ENCODE data around the gene CDC5L.

The CDC5L gene

DNA sequence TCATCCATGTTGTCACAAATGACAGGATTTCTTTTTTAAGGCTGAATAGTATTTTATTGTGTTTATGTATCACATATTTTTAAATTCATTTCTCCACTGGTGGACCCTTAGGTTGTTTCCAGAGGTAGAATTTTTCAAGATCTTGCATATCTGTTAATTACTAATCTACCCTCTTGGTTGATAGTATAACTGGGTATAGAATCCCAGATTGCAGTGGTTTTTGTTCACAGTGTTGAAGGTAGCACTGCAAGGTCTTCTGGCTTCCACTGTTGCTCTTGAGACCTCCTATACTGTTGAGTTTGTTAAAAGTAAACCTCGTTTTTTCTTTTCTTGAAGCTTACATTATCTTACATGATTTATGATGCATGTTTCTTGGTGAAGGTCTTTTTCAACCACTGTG, 22.9 kb downstream of the CDC5L start:
- FAIRE-seq (no peak), DNase-seq (ENCODE audit: insufficient read length, low spot score) (no peak)

DNA sequence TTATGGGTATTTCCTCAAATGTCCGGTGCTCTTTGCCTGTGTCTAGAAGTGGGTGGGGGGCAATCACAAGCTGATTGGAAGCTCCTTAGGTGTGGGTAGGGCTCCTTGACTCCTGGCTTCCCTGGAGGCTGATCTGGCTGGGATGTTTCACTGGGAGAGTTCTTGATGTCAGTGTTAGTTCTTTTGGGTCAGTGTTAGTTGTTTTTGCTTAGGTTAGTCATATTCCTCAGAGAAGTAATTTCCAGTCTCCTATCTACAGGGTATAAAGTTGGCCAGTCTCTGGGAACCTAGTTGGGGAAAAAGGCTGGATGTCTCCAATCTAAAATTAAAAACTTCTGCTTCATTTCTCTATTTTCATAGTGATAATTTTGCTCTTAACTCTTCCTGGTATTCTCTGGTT, 23.6 kb downstream of the CDC5L start:
- no peak for FAIRE-seq
- no peak for DNase-seq (ENCODE audit: insufficient read length, low spot score)

DNA sequence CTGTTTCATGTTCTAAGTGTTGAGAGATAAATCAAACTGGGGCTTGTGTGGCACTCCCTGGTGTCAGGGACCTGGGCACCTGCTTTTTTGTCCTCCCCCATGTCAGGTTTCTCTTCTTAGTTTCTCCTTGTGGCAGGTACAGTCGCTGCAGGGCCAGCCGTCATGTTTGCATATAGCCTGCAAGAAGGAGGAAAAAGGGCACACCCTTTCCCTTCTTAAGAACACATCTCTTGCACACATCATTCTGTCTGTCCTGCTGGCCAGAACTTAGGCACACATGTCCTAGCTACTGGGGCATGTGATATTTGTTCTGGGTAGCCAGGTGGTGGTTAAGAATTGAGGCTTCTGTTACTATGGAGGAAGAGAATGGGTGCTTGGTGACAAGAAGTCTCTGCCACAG, 27.9 kb downstream of the CDC5L start:
- FAIRE-seq = no peak

DNA sequence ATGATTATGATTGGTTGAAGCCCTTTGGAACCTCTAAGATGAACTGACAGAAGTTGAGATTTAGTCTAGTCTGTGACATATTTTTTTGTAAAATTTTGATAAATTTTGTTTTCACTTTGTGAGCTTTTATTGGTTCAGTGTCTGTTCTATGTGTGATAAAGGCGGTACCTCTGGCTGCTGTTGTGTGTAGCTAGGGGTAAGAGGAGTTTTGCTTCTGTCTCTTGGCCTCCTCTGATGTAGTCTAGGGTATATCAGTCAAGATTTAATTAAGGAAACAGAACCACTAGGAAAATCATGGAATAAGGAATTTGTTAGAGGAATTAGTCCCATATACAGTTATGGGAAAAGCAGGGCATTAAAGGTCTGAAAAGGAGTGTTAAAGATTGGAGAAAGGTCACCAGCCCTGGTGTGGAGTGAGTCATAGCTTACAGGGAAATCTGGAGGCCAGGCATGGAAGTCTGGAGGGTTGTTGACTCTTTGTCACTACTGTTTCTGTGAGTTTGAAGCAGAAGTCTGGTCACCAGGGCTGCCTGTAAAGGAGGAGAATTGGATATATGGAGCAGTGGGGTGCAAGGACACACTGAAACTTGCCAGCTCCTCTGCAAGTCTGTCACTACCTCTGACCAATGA, 28.5 kb downstream of the CDC5L start:
- no peak for DNase-seq (ENCODE audit: insufficient read length, low spot score)
- FAIRE-seq = no peak

More for the DNA sequence above, 27.9 kb downstream of the CDC5L start:
- no peak for DNase-seq (ENCODE audit: insufficient read length, low spot score)

DNA sequence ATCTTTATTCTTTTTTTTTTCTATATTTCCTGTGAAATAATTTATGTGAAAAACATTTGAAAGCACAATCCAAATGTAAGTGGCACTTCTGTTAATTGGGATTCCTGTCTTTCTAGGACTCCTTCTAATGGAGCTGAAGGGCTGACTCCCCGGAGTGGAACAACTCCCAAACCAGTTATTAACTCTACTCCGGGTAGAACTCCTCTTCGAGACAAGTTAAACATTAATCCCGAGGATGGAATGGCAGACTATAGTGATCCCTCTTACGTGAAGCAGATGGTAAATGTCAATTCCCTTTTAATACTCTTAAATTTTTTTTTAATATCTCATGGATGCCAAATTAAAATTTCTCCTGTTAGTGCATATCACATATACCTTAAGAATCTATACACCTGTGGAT, 35.0 kb downstream of the CDC5L start:
- DNase-seq (ENCODE audit: insufficient read length, low spot score) (no peak), FAIRE-seq (no peak)

DNA sequence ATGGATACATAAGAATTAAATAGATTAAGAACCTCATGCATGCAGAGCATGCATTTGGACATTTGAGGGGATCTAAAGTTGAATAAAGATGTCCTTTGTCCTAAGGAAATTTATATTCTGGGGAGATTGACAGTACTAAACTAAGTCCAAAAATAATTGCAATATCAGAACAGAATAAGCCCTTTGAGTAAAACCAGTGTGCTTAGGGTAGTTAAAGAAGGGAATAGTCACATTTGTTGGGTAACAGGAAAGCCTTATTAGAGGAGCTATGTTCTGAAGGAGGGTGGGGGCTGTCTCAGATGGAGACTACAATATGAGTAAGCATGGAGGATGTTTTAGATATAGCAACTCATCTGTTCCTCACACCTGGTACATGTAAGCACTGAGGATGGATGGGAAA, 35.8 kb downstream of the CDC5L start:
- no peak for DNase-seq (ENCODE audit: insufficient read length, low spot score)
- no peak for FAIRE-seq

DNA sequence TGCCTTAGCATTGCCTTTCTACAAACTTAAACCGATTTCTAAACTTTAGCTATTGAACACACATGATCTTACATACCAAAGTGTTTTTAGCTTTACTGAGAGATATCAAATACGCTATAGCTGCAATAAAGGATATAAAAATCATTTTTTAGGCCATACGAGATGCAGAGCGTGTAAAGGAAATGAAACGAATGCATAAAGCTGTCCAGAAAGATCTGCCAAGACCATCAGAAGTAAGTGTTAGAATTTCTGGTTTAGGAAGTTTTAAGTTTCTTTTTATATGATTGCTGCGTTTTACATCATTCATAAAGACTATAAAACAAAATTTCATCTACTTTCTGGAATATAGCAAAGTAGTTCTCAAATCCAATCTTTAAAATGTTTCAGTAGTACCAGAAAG, 38.4 kb downstream of the CDC5L start:
- DNase-seq (ENCODE audit: insufficient read length, low spot score) = no peak

DNA sequence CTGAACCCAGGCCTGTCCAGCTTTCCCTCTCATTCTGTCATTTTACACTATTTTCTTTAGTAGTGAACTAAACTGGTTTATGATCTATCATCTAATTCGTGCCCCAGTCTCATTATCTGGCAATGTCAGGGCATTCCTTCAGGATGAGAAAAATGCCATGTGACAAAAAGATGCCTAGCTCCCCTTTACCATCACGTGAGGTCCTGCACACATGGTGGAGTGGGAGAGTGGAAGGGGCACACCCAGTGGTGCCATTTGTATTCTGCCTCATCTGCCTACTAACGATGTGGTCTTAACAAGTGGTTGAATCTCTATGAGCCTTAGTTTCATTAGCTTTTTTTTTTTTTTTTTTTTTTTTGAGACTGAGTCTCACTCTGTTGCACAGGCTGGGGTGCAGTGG, 41.2 kb downstream of the CDC5L start:
- DNase-seq (ENCODE audit: insufficient read length, low spot score) = no peak
- FAIRE-seq = no peak

More for the DNA sequence above, 38.4 kb downstream of the CDC5L start:
- FAIRE-seq = peak; percentile 18

DNA sequence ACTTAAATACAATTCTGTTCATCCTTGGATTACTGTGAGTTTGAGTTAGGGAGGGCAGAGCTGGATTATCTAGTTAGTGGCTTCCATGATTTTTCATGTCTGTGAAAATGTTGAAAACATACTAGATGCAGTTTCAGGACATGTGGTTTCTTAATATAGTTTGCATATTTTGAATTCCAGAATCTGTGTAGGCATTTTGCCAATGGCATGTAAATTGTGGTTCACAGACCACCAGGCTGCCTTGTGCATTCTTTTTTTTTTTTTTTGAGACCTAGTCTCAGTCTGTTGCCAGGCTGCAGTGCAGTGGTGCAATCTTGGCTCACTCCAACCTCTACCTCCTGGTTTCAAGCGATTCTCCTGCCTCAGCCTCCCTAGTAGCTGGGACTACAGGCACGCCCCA, 42.8 kb downstream of the CDC5L start:
- FAIRE-seq (no peak), DNase-seq (ENCODE audit: insufficient read length, low spot score) (no peak)

DNA sequence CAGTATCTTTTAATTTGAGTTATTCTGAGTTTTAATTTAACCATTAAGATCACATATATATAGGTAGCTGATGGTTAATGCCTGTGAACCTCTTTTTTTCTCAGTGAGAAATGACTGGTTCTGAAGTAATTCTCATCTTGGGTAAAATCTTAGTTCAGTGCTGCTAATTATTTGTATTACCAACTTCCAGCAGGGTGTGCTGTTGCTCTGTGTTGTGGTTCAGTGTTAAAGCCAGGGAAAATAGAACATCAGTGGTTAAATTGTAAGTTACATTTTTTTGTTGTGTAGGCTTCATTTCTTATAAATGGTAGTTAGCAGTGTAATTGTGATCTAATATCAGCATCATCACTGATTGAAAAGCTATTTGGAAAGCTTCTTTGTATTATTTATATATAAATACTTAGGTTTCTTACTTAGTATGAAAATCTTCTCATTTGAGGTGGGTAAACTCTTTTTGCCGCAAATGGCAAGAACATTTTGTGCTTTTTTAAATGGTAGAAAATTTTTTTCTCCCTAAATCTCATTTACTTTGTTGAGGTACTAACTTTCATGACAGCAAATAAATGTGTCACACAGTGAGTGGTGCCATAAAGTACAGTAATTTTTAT, 43.7 kb downstream of the CDC5L start:
- peak; percentile 26 for FAIRE-seq
- no peak for DNase-seq (ENCODE audit: insufficient read length, low spot score)

DNA sequence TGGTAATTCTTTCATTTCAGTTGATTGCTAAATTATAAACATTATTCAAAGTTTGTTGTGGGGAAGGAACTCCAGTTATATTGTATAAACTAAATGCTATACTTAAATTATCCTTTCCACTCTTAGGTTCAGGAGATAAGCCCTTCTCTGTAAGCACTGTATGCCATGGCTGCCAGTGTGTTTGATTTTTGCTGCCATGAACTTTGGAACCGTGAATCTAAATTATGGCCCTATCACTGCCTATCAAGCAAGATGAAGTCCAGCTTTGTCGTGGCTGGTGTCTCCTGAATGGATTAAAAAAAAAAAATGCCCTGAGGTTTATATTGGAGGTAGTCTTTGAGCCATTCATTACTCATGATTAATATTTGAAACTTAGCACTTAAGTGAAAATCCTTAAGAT, 44.7 kb downstream of the CDC5L start:
- FAIRE-seq (no peak), DNase-seq (ENCODE audit: insufficient read length, low spot score) (no peak)

DNA sequence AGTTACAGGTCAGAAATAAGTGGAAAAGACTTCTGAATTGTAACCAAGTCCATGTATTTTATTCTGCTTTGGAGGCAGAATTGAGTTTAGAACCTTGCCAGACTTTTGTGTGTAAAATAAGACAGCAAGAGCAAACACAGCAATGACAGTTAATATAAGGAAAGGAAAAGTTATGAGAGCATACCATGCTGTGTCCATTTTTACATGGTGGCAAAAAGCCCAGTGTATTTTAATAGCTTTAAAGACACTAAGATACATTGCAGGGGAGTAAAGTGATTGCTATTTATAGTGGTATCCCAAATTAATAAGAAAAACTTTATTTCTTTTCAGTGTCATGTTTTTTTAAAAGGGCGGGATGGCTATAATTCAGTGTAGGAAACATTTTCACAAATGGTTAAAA, 45.2 kb downstream of the CDC5L start:
- no peak for DNase-seq (ENCODE audit: insufficient read length, low spot score)
- no peak for FAIRE-seq

DNA sequence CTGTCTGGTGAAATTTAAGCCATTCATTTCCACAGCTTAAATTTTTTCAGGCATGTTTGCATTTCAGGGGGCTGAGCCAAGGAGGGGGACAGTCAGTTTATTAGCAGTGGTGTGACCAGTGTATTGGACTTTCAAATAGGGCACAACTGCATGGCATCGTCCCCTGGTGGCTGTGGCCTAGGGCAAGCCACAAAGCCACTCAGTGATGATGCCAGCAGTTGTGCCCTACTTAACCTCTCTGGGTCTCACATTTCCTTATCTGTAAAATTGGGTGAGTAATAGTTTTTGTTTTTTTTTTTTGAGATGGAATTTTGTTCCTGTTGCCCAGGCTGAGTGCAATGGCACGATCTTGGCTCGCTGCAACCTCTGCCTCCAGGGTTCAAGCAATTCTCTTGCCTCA, 48.0 kb downstream of the CDC5L start:
- DNase-seq (ENCODE audit: insufficient read length, low spot score) = no peak
- FAIRE-seq = no peak

DNA sequence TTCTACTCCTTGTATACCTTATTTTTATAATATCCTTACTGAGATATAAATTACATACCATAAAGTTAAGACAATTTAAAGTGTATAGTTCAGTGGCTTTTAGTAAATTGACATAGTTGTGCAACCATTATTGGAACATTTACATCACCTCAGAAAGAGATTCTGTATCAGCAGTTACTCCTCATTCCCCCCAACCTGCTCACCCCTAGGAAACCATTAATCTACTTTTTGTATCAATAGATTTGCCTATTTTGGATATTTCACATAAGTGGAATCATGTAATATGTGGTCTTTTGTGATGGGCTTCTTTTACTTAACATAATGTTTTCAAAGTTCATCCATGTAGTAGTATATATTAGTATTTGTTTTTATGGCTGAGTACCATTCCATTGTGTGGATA, 51.3 kb downstream of the CDC5L start:
- FAIRE-seq (no peak), DNase-seq (ENCODE audit: insufficient read length, low spot score) (no peak)

DNA sequence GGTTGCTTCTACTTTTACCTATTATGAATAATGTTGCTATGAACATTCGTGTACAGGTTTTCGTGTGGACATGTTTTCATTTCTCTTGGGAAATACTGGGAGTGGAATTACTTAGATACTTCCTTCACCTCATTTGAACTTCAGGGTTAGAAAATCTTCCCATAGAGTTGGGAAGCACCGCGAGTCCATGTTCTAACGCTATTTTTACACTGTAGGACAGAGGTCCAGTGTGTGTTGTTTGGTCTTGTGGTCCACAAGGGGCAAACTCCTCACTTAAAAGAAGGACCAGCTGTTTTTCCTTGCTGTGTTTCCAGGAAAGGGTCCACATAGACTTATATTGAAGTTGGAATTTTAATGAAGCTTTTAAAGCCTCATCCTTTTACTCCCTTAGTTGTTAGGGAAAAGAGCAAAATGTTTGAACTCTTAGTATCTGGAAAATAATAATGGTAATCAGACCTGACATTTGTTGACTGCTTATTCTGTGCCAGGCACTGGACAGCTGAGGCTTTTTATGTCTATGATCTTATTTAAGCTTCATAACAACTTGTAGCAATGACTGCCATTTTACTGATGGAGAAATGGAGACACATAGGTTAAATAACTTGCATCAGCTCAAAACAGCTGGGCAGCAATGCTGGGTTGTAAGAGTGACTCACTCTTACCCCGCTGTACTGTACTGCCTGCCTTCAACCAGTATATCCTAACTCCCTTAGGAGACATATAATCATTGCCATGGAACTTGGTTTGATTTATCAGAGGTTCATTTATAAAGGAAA, 52.0 kb downstream of the CDC5L start:
- DNase-seq (ENCODE audit: insufficient read length, low spot score) (no peak), FAIRE-seq (no peak)

DNA sequence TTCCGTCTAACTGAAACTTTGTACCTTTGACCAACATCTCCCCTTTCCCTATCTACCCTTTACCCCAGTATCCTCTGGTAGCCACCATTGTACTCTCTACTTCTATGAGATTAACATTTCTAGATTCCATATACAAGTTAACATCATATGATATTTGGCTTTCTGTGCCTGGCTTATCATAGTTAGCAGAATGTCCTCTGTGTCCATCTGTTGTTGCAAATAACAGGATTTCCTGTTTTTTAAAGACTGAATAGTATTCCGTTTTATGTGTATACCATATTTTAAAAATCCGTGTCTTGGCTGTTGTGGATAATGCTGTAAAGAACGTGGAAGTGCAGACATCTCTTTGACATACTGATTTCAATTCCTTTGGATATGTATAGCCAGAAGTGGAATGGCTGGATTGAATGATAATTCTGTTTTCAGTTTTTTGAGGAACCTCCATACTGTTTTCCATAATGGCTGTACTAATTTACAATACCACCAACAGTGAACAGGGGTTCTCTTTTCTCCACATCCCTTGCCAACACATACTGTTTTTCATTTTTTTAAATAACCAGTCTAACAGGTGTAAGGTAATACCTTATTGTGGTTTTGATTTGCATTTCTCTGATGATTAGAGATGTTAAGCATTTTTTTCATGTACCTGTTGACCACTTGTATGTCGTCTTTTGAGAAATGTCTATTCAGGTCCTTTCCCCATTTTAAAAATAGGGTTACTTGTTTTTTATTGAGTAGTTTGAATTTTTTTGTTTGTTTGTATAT, 53.8 kb downstream of the CDC5L start:
- FAIRE-seq = no peak
- DNase-seq (ENCODE audit: insufficient read length, low spot score) = no peak

DNA sequence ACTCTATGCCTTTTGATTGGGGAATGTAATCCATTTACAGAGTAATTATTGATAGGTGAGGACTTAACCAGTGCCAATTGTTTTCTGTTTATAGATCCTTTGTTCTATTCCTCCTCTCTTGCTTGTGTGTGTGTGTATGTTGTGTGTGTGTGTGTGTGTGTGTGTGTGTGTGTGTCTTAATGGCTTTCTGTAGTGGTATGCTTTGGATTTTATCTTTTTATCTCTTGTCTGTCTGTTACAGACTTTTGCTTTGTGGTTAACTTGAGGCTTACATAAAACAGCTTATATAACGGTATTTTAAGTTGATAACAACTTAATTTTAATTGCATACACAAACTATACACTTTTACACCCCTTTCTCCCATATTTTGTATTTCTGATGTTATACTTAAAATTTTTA, 54.7 kb downstream of the CDC5L start:
- FAIRE-seq (no peak), DNase-seq (ENCODE audit: insufficient read length, low spot score) (no peak)

DNA sequence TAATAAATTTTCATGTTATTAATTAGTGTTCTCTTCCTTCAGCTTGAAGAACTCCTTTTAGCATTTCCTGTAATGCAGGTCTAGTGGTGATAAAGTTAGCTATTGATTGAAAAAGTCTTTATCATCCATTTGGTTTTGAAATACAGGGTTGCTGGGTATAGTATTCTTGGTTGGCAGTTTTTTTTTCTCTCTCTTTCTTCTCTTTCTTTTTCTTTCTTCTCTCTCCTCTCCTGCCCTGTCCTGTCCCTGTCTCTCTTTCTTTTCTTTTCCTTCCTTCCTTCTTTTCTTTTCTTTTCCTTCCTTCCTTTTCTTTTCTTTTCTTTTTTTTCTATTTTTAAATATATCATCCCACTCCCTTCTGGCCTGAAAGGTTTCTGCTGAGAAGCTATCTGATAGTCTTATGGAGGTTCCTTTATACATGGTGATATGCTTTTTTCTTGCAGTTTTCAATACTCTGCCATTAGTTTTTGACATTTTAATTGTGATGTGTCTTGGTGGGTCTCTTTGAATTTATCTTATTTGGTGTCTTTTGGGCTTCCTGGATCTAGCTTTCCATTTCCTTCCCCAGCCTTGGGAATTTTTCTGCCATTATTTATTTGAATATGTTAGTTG, 55.4 kb downstream of the CDC5L start:
- DNase-seq (ENCODE audit: insufficient read length, low spot score) (no peak), FAIRE-seq (no peak)

DNA sequence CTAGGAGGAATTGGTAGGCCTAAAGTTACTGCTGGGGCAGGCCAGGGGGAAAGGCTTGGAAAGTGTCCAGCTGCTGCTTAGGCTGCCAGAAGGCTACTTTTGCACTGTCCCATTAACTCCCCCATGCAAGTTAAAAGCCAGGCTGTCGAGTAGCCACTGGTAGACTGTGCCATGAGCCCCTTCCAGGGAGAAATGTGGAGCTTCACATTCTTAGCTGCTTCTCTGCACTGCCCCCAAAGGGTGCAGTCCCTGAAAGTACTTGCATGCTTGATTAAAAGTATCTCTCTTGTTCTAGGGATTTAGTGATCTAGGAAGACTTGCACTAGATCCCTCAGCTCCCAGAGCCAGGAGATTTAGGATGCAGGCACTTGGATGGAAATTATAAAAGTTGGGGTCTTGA, 57.3 kb downstream of the CDC5L start:
- no peak for DNase-seq (ENCODE audit: insufficient read length, low spot score)
- no peak for FAIRE-seq

DNA sequence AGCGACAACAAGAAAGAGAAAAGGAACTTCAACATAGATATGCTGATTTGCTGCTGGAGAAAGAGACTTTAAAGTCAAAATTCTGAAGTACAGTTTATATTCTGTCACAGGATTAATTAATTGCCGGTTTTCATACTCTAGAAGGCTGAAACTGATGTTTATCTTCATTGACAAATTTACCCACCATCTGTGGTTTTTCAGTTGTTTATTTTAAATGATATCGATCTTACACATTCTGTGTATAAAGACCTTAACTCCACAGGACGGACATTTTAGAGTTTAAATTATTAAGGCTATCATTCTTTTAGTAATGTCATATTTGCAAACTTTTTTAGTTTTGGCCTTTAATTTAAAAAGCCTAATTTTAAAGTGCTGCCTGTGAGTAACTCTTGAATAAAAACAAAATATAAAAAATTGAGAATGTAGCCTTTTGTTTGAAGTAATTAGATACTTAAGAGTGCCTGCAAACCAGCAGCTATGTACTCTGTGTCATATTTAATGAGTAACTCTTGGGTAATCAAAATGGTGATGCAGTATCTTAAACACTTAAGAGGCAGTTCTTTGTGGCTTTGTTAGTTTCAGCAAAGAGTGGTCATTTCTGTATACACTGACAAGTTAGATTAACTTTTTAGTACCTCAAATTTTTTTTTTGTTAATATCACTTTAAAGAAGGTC, 59.3 kb downstream of the CDC5L start:
- FAIRE-seq (no peak), DNase-seq (ENCODE audit: insufficient read length, low spot score) (no peak)

Measured in GM19239 (cell line).